ENCODE measurements around the gene LZTR1. TPM values are rescaled to one million over a fixed set of nuclear protein-coding genes. Genes with fewer than 3 reads are reported as not detected.
A peak's percentile ranks its signal among the peaks of the same experiment; 100 is the strongest.

Gene LZTR1
- polyA plus RNA-seq, 1 donor from 2014 or later: 11.9 TPM

GRCh38 chr22:20957102-20957682, 24.9 kb upstream of the LZTR1 start:
- Mint-ChIP-seq H3K4me1 (peaks cover 6 to 10% (median 9%) of the 10 kb centered on the region in 3 donors), H3K36me3 (peaks cover 1% of the 10 kb centered on the region), H3K27ac (no peak overlapping the region), H3K9me3 (no peaks in the 10 kb centered on the region), H3K4me3 (peak overlapping the region; percentile 71 to 87 (median 80)), H3K27me3 (peaks cover 15% of the 10 kb centered on the region)

- peak overlapping the region; percentile 67 to 87 (median 77) for H3K4me3 Mint-ChIP-seq
- H3K27ac Mint-ChIP-seq: peak overlapping the region in 1 of 3 donors; percentile 70
Observed at GRCh38 chr22:20957683-20958431, 24.2 kb upstream of the LZTR1 start.

GRCh38 chr22:20959578-20960461, 22.3 kb upstream of the LZTR1 start:
- Mint-ChIP-seq H3K27me3 (peaks cover 16% of the 10 kb centered on the region), H3K9me3 (no peaks in the 10 kb centered on the region), H3K27ac (peak overlapping the region in 2 of 3 donors; percentile 38 to 54), H3K36me3 (no peaks in the 10 kb centered on the region), H3K4me1 (peaks cover 4 to 14% (median 11%) of the 10 kb centered on the region in 3 donors), H3K4me3 (peak overlapping the region in 1 of 4 donors; percentile 30)

More at GRCh38 chr22:20957683-20958431, 24.2 kb upstream of the LZTR1 start:
- H3K27me3 Mint-ChIP-seq: peaks cover 15% of the 10 kb centered on the region
- peaks cover 6 to 10% (median 9%) of the 10 kb centered on the region in 3 donors for H3K4me1 Mint-ChIP-seq
- peaks cover 1% of the 10 kb centered on the region for H3K36me3 Mint-ChIP-seq
- no peaks in the 10 kb centered on the region for H3K9me3 Mint-ChIP-seq

GRCh38 chr22:20960609-20961008, 21.5 kb upstream of the LZTR1 start:
- Mint-ChIP-seq H3K27ac (peak overlapping the region in 1 of 3 donors; percentile 54), H3K4me1 (peaks cover 4 to 14% (median 13%) of the 10 kb centered on the region in 3 donors), H3K4me3 (peak overlapping the region in 1 of 4 donors; percentile 30), H3K36me3 (no peaks in the 10 kb centered on the region), H3K27me3 (peaks cover 16% of the 10 kb centered on the region), H3K9me3 (no peaks in the 10 kb centered on the region)

- Mint-ChIP-seq H3K27me3 (peaks cover 15% of the 10 kb centered on the region), H3K36me3 (no peaks in the 10 kb centered on the region), H3K4me3 (no peak overlapping the region), H3K9me3 (no peaks in the 10 kb centered on the region), H3K4me1 (peaks cover 4 to 19% (median 13%) of the 10 kb centered on the region in 3 donors), H3K27ac (no peak overlapping the region)
Observed at GRCh38 chr22:20962491-20962945, 19.6 kb upstream of the LZTR1 start.

GRCh38 chr22:20963201-20964052, 18.7 kb upstream of the LZTR1 start:
- Mint-ChIP-seq H3K4me1 (peaks cover 8 to 21% (median 15%) of the 10 kb centered on the region in 3 donors), H3K4me3 (peak overlapping the region; percentile 30 to 43 (median 34)), H3K27me3 (peaks cover 7% of the 10 kb centered on the region), H3K9me3 (no peaks in the 10 kb centered on the region), H3K27ac (no peak overlapping the region), H3K36me3 (no peaks in the 10 kb centered on the region)

GRCh38 chr22:20964090-20964798, 17.9 kb upstream of the LZTR1 start:
- peak overlapping the region in 1 of 3 donors; percentile 59 for H3K27ac Mint-ChIP-seq
- peaks cover 6% of the 10 kb centered on the region for H3K27me3 Mint-ChIP-seq
- peak overlapping the region; percentile 43 to 89 (median 80) for H3K4me3 Mint-ChIP-seq
- H3K36me3 Mint-ChIP-seq: no peaks in the 10 kb centered on the region
- H3K4me1 Mint-ChIP-seq: peaks cover 10 to 24% (median 20%) of the 10 kb centered on the region in 3 donors
- no peaks in the 10 kb centered on the region for H3K9me3 Mint-ChIP-seq

- H3K4me1 Mint-ChIP-seq: peaks cover 10 to 24% (median 20%) of the 10 kb centered on the region in 3 donors
- H3K27ac Mint-ChIP-seq: peak overlapping the region in 1 of 3 donors; percentile 59
- H3K4me3 Mint-ChIP-seq: peak overlapping the region in 3 of 4 donors; percentile 73 to 89 (median 88)
- no peaks in the 10 kb centered on the region for H3K36me3 Mint-ChIP-seq
- no peaks in the 10 kb centered on the region for H3K9me3 Mint-ChIP-seq
- peaks cover 6% of the 10 kb centered on the region for H3K27me3 Mint-ChIP-seq
Observed at GRCh38 chr22:20964799-20965103, 17.3 kb upstream of the LZTR1 start.

- Mint-ChIP-seq H3K9me3 (no peaks in the 10 kb centered on the region), H3K27ac (peak overlapping the region in 1 of 3 donors; percentile 19), H3K27me3 (peaks cover 3% of the 10 kb centered on the region), H3K4me1 (peaks cover 10 to 24% (median 20%) of the 10 kb centered on the region in 3 donors), H3K4me3 (peak overlapping the region; percentile 32 to 75 (median 68)), H3K36me3 (no peaks in the 10 kb centered on the region)
Observed at GRCh38 chr22:20965104-20965887, 16.8 kb upstream of the LZTR1 start.

- H3K4me1 Mint-ChIP-seq: peaks cover 10 to 24% (median 20%) of the 10 kb centered on the region in 3 donors
- H3K27me3 Mint-ChIP-seq: peaks cover 1% of the 10 kb centered on the region
- H3K36me3 Mint-ChIP-seq: no peaks in the 10 kb centered on the region
- H3K4me3 Mint-ChIP-seq: peak overlapping the region; percentile 32 to 84 (median 68)
- no peaks in the 10 kb centered on the region for H3K9me3 Mint-ChIP-seq
- peak overlapping the region in 1 of 3 donors; percentile 19 for H3K27ac Mint-ChIP-seq
Observed at GRCh38 chr22:20965888-20966855, 15.9 kb upstream of the LZTR1 start.

GRCh38 chr22:20966883-20967696, 15.0 kb upstream of the LZTR1 start, which contains the start of gene AIFM3:
Gene AIFM3 (plus strand): TSS chr22:20967255. CDS start chr22:20967945, 690 bp downstream.
- Mint-ChIP-seq H3K27me3 (peaks cover 1% of the 10 kb centered on the region), H3K36me3 (no peaks in the 10 kb centered on the region), H3K4me1 (peaks cover 6 to 21% (median 18%) of the 10 kb centered on the region in 3 donors), H3K4me3 (peak within 1 kb of the TSS in 3 of 4 donors; percentile 23 to 85 (median 72)), H3K9me3 (no peaks in the 10 kb centered on the region), H3K27ac (peak within 1 kb of the TSS in 2 of 3 donors; percentile 86 to 92)

Data from IgD-negative memory B cell (primary cell).